ENCODE results near the gene CUEDC2.

The CUEDC2 gene

GRCh38 chr10:102449321-102450123, 17.1 kb upstream of the CUEDC2 start:
- H3K9me3 Mint-ChIP-seq: no peaks in the 10 kb centered on the region
- peak; percentile 68 to 85 for DNase-seq (ENCODE audit: low spot score in 2 of 2)

GRCh38 chr10:102444851-102445250, 12.5 kb upstream of the CUEDC2 start:
- Mint-ChIP-seq H3K4me3 (no peak overlapping the region), H3K9me3 (no peaks in the 10 kb centered on the region), H3K27me3 (peaks cover 2% of the 10 kb centered on the region), H3K4me1 (peaks cover 6% of the 10 kb centered on the region), H3K27ac (no peak overlapping the region), H3K36me3 (no peaks in the 10 kb centered on the region)
- DNase-seq (ENCODE audit: low spot score in 2 of 2) (no peak), ATAC-seq (ENCODE audit: low read depth) (no peak)

More at GRCh38 chr10:102449321-102450123, 17.1 kb upstream of the CUEDC2 start:
- H3K36me3 Mint-ChIP-seq: peaks cover 4% of the 10 kb centered on the region
- peak overlapping the region; percentile 86 for H3K27ac Mint-ChIP-seq
- peaks cover 2% of the 10 kb centered on the region for H3K27me3 Mint-ChIP-seq
- peak overlapping the region; percentile 95 for H3K4me3 Mint-ChIP-seq
- ATAC-seq (ENCODE audit: low read depth): peak; percentile 71
- peaks cover 17% of the 10 kb centered on the region for H3K4me1 Mint-ChIP-seq

DNA sequence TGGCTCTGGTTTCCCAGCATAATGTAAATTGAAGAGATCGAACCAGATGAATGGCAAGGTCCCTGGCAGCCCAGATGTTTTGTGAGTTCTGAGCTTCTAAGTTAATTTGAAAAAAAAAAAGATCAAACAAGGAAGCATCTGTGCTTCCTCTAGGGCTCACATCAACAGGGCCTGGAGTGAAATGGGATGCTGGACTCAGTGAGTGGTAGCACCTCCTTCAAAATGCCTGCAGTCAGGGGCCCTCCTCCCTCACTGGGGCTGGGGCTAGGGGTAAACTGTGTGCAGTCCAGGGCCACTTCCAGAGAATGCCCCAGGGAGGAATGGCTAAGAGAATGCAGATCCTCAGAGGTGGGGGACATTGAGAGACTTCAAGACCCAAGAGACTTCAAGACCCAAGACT, 6.0 kb upstream of the CUEDC2 start:
- H3K4me3 Mint-ChIP-seq: no peak overlapping the region

DNA sequence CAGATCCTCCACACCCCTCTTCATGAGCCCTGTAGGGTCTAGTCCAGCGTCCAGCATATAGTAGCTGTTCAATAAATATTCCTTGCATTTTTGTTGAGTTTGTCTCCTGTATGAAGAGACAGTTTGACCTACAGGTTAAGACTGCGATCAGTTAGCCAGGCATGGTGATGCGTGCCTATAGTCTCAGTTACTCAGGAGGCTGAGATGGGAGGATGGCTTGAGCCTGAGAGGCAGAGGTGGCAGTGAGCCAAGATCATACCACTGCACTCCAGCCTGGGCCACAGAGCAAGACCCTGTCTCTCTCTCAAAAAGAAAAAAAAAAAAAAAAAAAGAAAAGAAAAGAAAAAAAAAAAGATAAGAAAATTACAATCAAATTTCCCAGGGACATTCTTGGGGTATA, 5.1 kb upstream of the CUEDC2 start:
- peaks cover 14% of the 10 kb centered on the region for H3K4me1 Mint-ChIP-seq
- no peak overlapping the region for H3K27ac Mint-ChIP-seq
- H3K27me3 Mint-ChIP-seq: peaks cover 1% of the 10 kb centered on the region
- DNase-seq (ENCODE audit: low spot score in 2 of 2): no peak
- H3K9me3 Mint-ChIP-seq: no peaks in the 10 kb centered on the region
- ATAC-seq (ENCODE audit: low read depth): no peak
- no peak overlapping the region for H3K4me3 Mint-ChIP-seq
- no peaks in the 10 kb centered on the region for H3K36me3 Mint-ChIP-seq

More for the DNA sequence above, 6.0 kb upstream of the CUEDC2 start:
- Mint-ChIP-seq H3K27me3 (no peaks in the 10 kb centered on the region), H3K9me3 (no peaks in the 10 kb centered on the region), H3K27ac (no peak overlapping the region), H3K36me3 (no peaks in the 10 kb centered on the region), H3K4me1 (peaks cover 10% of the 10 kb centered on the region)
- DNase-seq (ENCODE audit: low spot score in 2 of 2) (no peak), ATAC-seq (ENCODE audit: low read depth) (no peak)

DNA sequence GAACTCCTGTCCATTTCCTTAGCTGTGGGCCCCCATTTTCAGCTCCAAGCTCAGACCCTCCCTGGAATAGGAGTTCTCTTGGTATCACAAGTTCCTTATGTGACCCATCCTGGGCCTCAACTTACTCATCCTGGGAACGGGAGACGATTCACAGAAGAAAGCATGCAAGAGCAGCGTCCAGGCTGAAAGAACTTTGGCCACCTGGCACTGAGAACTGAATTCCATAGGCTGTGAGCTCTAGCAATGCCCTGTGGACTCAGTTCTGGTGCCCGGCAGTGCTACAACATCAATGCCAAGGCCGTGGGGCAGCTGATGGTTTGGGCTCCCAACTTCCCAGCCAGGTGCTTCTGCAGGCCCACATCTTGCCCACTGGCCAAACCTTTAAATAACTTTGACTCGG, 3.9 kb upstream of the CUEDC2 start:
- Mint-ChIP-seq H3K27ac (no peak overlapping the region), H3K4me3 (no peak overlapping the region), H3K9me3 (no peaks in the 10 kb centered on the region), H3K36me3 (no peaks in the 10 kb centered on the region), H3K27me3 (peaks cover 1% of the 10 kb centered on the region), H3K4me1 (peaks cover 21% of the 10 kb centered on the region)
- DNase-seq (ENCODE audit: low spot score in 2 of 2) (no peak), ATAC-seq (ENCODE audit: low read depth) (no peak)

GRCh38 chr10:102435529-102436233, 3.3 kb upstream of the CUEDC2 start:
- no peak for ATAC-seq (ENCODE audit: low read depth)
- Mint-ChIP-seq H3K36me3 (no peaks in the 10 kb centered on the region), H3K27ac (no peak overlapping the region), H3K9me3 (no peaks in the 10 kb centered on the region), H3K4me1 (peaks cover 21% of the 10 kb centered on the region), H3K4me3 (peak overlapping the region; percentile 51), H3K27me3 (peaks cover 1% of the 10 kb centered on the region)
- no peak for DNase-seq (ENCODE audit: low spot score in 2 of 2)

DNA sequence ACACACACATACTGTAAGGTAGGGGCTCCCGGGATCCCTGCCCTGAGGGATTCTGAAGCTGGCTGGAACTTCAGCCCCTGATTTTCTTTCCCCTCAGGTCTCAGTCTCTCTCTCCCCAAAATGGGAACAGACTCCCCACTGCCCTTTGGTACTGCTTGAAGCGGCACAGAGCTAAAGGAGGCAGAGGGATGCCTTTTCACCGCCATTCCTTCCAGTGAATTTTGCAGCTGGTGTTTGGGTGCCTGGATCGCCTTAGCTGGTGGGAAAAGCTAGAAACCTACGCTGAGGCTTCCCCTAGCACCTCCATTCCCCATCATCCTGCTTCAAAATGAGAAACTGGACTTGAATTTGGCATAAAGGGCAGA, 2.7 kb upstream of the CUEDC2 start:
- H3K4me3 Mint-ChIP-seq: peak overlapping the region; percentile 51
- peaks cover 21% of the 10 kb centered on the region for H3K4me1 Mint-ChIP-seq
- H3K36me3 Mint-ChIP-seq: no peaks in the 10 kb centered on the region
- ATAC-seq (ENCODE audit: low read depth) (no peak), DNase-seq (ENCODE audit: low spot score in 2 of 2) (no peak)
- H3K27me3 Mint-ChIP-seq: peaks cover 1% of the 10 kb centered on the region
- H3K27ac Mint-ChIP-seq: no peak overlapping the region
- no peaks in the 10 kb centered on the region for H3K9me3 Mint-ChIP-seq

DNA sequence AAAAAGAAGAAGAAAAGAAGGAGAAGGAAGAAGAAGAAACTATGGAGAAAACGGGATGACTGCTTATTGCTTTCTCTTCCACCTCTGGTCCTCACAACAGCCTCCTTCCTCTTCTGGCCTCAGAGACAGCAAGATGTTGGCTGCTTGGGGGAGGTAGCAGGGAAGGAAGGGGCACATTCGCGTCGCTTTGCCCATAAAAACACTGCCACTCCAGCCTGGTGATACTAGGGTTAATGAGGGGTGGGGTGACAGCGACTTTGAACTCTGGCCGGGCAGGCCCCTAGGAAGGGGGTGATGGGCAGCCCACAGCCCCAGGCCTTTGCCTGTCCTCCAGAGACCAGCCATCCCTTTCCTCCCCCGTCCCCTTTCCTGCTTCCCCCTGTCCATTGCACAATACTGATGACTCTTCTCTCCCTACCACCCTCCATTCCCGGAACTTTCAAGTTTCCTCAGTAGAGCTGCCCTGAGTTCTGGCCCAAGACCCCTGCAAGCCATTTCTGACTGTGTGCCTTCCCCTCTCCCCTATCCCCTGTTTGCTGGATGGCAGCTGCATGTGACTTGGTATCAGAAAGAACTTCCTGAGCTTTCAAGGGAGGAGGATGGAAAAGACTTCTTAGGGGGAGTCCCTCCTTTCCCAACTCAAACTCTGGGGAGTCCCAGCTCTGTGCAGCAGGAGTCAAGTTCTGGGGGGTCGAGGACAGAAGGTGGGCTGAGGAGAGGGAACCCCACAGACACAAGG, 2.2 kb upstream of the CUEDC2 start:
- Mint-ChIP-seq H3K4me1 (peaks cover 21% of the 10 kb centered on the region), H3K27me3 (peaks cover 1% of the 10 kb centered on the region), H3K4me3 (no peak overlapping the region), H3K36me3 (no peaks in the 10 kb centered on the region), H3K9me3 (no peaks in the 10 kb centered on the region), H3K27ac (no peak overlapping the region)
- DNase-seq (ENCODE audit: low spot score in 2 of 2) (no peak), ATAC-seq (ENCODE audit: low read depth) (no peak)

GRCh38 chr10:102433619-102434046, 1.3 kb upstream of the CUEDC2 start:
- Mint-ChIP-seq H3K36me3 (no peaks in the 10 kb centered on the region), H3K27ac (peak overlapping the region; percentile 84), H3K27me3 (peaks cover 1% of the 10 kb centered on the region), H3K4me3 (peak overlapping the region; percentile 94), H3K4me1 (peaks cover 21% of the 10 kb centered on the region), H3K9me3 (no peaks in the 10 kb centered on the region)
- DNase-seq (ENCODE audit: low spot score in 2 of 2) (no peak), ATAC-seq (ENCODE audit: low read depth) (no peak)

DNA sequence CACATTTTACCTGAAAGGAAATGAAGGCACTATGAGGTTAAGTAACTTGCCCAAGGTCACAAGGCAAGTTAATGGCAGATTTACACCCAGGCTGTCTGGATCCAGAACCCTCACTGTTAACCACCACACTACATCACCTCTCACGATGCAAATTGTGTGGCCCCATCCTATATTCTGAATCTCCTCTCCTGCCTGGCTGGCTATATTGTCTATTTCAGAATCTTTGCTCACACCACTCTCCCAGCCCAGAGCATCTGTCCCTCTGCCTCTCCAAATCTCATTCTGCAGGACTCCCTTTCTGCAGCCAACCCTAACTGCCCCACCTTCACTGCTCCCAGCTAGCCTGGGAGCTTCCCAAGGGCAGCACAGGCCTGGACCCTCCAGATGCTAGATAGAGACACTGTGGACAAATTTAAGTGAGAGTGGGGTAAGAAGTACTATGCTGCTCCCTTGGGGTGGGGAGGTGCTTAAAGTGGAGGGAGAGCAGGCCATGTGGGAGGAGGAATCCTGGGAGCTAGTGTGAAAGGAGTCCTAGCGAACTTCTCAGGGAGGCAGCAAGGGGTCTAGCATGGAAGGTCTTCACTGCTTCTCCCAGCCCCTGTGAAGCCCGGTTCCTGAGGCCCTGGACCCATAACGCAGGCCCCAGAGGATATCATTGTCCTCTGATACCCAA, 786 bp downstream of the CUEDC2 start:
- peak overlapping the region; percentile 94 for H3K4me3 Mint-ChIP-seq
- DNase-seq (ENCODE audit: low spot score in 2 of 2): no peak
- H3K9me3 Mint-ChIP-seq: no peaks in the 10 kb centered on the region
- H3K4me1 Mint-ChIP-seq: peaks cover 21% of the 10 kb centered on the region
- ATAC-seq (ENCODE audit: low read depth): no peak
- peaks cover 6% of the 10 kb centered on the region for H3K36me3 Mint-ChIP-seq
- H3K27me3 Mint-ChIP-seq: peaks cover 1% of the 10 kb centered on the region
- H3K27ac Mint-ChIP-seq: peak overlapping the region; percentile 84

DNA sequence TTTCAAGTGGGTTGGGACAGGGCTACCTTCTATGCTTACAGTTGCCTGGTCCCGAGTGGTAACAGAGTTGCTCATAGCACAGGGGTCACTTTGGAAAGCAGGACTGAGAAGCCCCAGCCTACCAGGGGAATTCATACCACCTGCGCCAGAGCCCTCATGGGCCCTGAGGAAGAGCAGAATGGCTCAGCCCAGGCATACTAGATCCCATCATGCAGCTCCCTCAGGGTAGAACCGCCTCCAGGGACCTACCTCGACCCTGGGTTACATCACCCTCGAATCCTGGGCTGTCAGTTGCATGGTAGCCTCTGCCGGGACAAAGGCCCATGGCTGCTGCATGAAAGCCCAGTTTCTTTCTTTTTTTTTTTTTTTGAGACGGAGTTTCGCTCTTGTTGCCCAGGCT, 2.9 kb downstream of the CUEDC2 start:
- Mint-ChIP-seq H3K27ac (no peak overlapping the region), H3K4me3 (no peak overlapping the region), H3K27me3 (peaks cover 1% of the 10 kb centered on the region), H3K36me3 (peaks cover 6% of the 10 kb centered on the region), H3K9me3 (no peaks in the 10 kb centered on the region), H3K4me1 (peaks cover 19% of the 10 kb centered on the region)
- DNase-seq (ENCODE audit: low spot score in 2 of 2): no peak
- ATAC-seq (ENCODE audit: low read depth): no peak

DNA sequence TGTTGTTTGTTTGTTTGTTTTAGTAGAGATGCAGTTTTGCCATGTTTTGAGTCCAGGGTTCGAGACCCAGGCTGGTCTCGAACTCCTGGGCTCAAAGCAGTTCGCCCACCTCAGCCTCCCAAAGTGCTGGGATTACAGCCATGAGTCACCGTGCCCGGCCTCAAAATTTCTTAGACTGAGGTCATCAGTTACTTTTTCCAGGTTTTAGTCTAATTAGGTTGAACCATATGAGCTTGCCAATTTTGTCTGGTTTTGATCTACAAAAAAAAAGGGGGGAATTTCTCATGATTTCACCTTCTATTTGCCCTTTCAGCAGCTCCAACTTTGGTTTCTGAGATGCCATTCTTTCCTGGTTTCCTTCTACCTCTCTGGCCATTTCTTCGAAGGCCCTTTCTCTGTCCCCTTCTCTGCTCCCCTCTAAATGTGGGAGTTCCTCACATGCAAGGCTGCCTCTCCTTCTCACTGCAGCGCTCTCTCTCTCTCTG, 5.5 kb downstream of the CUEDC2 start:
- DNase-seq (ENCODE audit: low spot score in 2 of 2): no peak
- H3K27ac Mint-ChIP-seq: no peak overlapping the region
- no peaks in the 10 kb centered on the region for H3K27me3 Mint-ChIP-seq
- H3K36me3 Mint-ChIP-seq: peaks cover 7% of the 10 kb centered on the region
- H3K9me3 Mint-ChIP-seq: no peaks in the 10 kb centered on the region
- peaks cover 17% of the 10 kb centered on the region for H3K4me1 Mint-ChIP-seq
- ATAC-seq (ENCODE audit: low read depth): no peak
- no peak overlapping the region for H3K4me3 Mint-ChIP-seq

DNA sequence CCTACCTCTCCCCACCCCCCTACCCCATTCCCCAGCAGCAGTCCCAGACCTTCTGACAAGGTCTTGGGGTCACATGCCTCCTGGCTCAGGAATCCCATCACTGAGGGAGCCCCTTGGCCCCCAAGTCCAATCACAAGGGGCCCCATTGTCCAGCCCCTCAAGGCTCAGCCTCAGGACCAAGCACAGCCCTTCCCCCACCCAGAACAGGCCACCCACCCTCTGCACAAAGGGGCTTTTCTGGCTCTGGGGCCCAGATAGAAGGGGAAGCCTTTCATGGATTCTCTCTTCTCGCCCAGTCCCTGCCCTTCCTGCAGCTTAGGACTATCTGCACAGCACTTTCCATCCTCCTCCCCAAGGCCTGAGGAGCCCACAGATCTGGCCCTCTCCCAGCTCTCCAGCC, 6.9 kb downstream of the CUEDC2 start:
- Mint-ChIP-seq H3K27ac (no peak overlapping the region), H3K4me1 (peaks cover 13% of the 10 kb centered on the region)

More for the DNA sequence above, 6.9 kb downstream of the CUEDC2 start:
- peaks cover 7% of the 10 kb centered on the region for H3K36me3 Mint-ChIP-seq
- H3K4me3 Mint-ChIP-seq: no peak overlapping the region
- DNase-seq (ENCODE audit: low spot score in 2 of 2): no peak
- no peak for ATAC-seq (ENCODE audit: low read depth)
- no peaks in the 10 kb centered on the region for H3K9me3 Mint-ChIP-seq
- no peaks in the 10 kb centered on the region for H3K27me3 Mint-ChIP-seq

Measured in memory B cell (primary cell).